HG03196 (cell line): ENCODE data around the gene SDK2.

ENCODE experiments used
- ATAC-seq: cut with Tn5 transposase; IDR thresholded peaks from one replicate; pipeline ENCODE4 v1.9.1; 2021; ENCODE audit not compliant: unreplicated experiment

SDK2 gene

GRCh38 chr17:73401911-73402310 is 242.3 kb downstream of the SDK2 start:
- ATAC-seq, result no peak

- ATAC-seq, result no peak
Observed at GRCh38 chr17:73400915-73401545, 243.2 kb downstream of the SDK2 start.

GRCh38 chr17:73399056-73399455 is 245.2 kb downstream of the SDK2 start:
- ATAC-seq, result no peak

- no peak for ATAC-seq
Observed at GRCh38 chr17:73397856-73398540, 246.2 kb downstream of the SDK2 start.

GRCh38 chr17:73397278-73397826 is 246.9 kb downstream of the SDK2 start:
- ATAC-seq, result no peak

GRCh38 chr17:73396431-73397277 is 247.6 kb downstream of the SDK2 start:
- no peak for ATAC-seq

- ATAC-seq, result no peak
Observed at GRCh38 chr17:73394512-73395450, 249.5 kb downstream of the SDK2 start.

- no peak for ATAC-seq
Observed at GRCh38 chr17:73393962-73394361, 250.3 kb downstream of the SDK2 start.

DNA sequence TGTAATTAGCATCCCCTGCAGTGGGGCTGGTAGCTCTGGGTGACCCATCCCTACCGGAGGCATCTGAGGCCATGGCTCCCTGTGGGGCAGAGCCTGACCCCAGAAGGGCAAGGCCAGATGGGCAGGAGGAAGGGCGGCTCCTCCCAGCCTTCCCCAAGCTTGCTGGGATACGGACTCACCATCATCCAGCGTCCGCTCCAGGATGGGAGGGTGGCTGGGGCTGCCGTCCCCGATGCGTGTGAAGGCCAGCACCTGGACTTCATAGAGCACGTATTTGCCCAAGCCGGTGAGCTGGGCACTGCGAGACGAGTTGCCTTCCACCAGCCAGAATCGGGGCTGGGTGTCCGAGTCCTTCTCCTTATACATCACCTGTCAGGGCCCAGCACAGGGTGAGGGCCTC is 250.9 kb downstream of the SDK2 start:
- no peak for ATAC-seq

- no peak for ATAC-seq
Observed at GRCh38 chr17:73391331-73392265, 252.6 kb downstream of the SDK2 start.

- ATAC-seq, result no peak
Observed at GRCh38 chr17:73390851-73391250, 253.4 kb downstream of the SDK2 start.

DNA sequence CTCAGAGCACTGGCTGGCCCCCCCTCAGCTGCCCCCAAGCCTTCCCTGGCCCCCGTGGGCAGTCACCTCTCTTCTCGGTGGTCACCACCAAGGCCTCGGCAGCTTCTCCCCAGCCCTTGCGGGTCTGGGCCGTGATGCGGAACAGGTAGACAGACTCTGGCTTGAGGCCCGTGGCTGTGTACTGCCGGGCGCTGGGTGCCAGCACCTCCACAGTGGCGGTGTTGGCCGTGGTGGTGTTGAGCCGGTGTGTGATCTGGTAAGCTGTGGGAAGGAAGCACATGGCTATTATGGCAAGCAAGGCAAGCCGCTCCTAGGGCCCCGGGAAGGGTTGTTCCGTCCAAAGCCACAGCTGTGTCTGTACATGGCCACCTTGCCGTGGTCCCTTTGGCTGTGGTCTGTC is 254.0 kb downstream of the SDK2 start:
- ATAC-seq, result no peak

- no peak for ATAC-seq
Observed at GRCh38 chr17:73389411-73389810, 254.8 kb downstream of the SDK2 start.

- ATAC-seq, result no peak
Observed at GRCh38 chr17:73388578-73388905, 255.7 kb downstream of the SDK2 start.

- no peak for ATAC-seq
Observed at GRCh38 chr17:73387746-73388577, 256.3 kb downstream of the SDK2 start.

DNA sequence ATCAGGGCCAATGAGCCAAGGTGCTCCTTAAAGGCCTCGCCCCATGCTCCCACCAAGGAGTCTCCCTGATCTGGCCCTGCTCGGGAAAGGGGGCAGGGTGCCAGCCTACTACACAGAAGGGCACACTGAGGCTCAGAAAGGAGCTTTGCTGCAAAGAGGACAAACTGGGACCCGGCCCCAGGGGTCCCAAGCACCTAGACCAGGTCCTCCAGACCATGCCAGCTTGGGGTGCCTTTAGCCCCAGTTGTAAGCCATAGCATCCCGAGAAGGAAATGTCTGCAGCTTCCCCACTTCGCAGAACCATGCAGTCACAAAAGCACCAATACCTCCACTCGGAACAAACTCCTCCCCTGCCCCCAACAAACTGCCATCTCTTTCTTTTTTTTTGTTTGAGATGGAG is 257.7 kb downstream of the SDK2 start:
- ATAC-seq, result no peak

DNA sequence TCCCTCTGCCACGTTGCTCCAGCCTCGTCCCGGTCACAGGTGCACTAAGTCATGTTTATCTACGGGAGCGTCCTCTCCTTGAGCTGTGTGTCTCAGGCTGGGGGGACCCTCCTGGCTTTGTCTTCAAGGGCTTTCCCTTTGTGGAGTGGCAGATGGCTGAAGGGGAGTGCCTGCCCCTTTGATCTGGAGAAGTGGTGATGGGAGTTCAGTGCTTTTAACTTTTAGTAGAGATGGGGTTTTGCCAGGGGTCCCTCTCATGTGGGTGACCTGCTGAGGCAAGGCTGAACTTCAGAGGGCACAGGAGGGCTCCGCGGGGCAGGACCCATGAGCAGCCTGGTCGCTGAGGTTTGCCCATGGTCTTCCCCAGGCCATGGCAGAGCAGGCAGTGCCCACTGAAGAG is 259.3 kb downstream of the SDK2 start:
- ATAC-seq, result no peak

DNA sequence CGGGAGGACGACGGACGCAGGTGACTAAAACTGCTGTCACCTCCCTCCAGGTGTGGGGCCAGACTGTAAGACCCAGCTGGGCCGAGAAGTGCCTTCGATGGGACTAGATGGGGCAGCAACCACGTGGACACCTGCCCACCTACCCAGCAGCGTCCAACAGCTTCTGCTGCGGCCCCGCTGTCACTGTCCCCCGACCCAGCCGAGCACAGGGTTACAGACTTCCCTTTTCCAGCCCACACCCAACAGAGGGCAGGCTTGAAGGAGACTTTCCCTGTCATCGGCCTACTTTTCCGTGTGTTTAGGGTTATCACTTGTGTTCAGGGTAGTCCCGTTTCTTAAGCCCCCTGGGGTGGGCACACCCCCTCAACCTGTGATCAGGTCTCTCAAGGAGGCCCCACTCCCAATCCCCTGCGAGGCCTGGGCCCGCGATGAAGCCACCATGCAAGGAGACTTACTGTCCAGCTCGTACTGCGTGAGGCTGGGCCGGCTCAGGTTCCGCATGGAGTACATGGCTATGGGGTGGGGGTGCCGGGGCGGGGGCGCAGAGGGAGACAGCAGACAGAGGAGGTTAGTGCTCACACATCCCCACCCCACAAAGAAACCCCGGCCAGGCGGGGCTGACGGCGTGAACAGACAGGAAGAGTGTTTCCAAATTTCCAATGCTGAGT is 263.7 kb downstream of the SDK2 start:
- ATAC-seq, result no peak
